ENCODE data around the gene GBGT1. TPM values are rescaled to one million over a fixed set of nuclear protein-coding genes. Genes with fewer than 3 reads are reported as not detected.

Gene GBGT1
- total RNA-seq, 4 donors from 2014 or later: 0.15 to 10.3 (median 5.6) TPM

DNA sequence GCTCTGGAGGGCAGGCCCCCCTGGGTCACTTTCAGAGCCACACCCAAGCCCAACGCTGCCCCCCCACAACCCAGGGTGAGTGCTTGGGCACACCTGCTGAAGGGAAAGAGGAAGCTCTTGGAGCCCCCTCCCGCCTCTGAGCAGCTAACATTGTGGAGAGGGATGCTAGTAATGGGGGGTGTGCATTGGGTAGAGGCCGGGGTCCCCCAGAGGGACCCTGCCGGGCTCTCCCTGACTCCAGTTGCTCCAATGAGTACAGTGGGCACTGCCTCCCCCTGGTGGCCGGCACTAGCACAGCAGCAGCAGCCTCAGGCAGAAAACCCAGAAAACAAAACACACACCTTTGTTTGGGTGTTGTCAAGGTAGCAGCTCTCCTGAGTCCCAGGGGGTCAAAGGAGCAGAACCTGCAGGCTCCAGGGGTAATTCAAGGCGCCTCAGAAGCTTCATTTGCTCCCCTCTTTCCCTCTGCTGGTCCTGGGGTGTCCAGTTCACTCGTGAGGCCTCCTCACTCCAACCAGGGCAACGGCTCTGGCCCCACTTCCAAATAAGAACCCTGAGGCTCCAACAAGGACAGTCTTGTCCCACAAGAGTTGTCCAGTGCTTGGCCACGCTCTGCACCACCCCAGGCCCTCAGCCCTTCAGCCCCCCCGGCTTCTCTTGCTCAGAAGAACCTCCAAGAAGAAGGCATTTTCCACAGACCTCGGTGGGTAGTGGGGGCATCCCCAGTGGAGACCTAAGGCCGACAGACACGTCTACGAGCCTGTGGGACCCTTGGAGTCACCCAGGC is 16.1 kb downstream of the GBGT1 start:
- Histone ChIP-seq H3K9me3 (no peaks in the 10 kb centered on the region), H3K4me3 (peak overlapping the region; percentile 67 to 79 (median 72)), H3K27me3 (no peaks in the 10 kb centered on the region), H3K4me1 (peaks cover 31 to 38% of the 10 kb centered on the region in 2 donors), H3K36me3 (no peaks in the 10 kb centered on the region), H3K27ac (peak overlapping the region; percentile 82 to 94 (median 88))
- ATAC-seq (no peak), DNase-seq (peak in 1 of 2 donors; percentile 71)
- TF ChIP-seq POLR2A (IDR thresholded peaks at IDR 0.05): no peak
- TF ChIP-seq, protein P1, sequence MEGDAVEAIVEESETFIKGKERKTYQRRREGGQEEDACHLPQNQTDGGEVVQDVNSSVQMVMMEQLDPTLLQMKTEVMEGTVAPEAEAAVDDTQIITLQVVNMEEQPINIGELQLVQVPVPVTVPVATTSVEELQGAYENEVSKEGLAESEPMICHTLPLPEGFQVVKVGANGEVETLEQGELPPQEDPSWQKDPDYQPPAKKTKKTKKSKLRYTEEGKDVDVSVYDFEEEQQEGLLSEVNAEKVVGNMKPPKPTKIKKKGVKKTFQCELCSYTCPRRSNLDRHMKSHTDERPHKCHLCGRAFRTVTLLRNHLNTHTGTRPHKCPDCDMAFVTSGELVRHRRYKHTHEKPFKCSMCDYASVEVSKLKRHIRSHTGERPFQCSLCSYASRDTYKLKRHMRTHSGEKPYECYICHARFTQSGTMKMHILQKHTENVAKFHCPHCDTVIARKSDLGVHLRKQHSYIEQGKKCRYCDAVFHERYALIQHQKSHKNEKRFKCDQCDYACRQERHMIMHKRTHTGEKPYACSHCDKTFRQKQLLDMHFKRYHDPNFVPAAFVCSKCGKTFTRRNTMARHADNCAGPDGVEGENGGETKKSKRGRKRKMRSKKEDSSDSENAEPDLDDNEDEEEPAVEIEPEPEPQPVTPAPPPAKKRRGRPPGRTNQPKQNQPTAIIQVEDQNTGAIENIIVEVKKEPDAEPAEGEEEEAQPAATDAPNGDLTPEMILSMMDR (IDR thresholded peaks at IDR 0.05 in 4 of 5, conservative IDR thresholded peaks at IDR 0.05 in 1 of 5): peak; percentile 95 to 99 (median 98)
- intact Hi-C loops (cut with DNase I; ENCODE audit: low total_unique reads): loop anchor here (1.0 to 2.0 kb wide), 3 partner anchors 44 to 125 kb away; partner anchors contain the start of gene GTF3C5
- in situ Hi-C loops (cut with MboI; ENCODE audit: low sequenced_read_pairs in 4 of 4): loop anchor here in 2 of 4 donors (5.0 to 10.0 kb wide), 2 partner anchors 40 to 123 kb away; no protein-coding TSS in a partner anchor

DNA sequence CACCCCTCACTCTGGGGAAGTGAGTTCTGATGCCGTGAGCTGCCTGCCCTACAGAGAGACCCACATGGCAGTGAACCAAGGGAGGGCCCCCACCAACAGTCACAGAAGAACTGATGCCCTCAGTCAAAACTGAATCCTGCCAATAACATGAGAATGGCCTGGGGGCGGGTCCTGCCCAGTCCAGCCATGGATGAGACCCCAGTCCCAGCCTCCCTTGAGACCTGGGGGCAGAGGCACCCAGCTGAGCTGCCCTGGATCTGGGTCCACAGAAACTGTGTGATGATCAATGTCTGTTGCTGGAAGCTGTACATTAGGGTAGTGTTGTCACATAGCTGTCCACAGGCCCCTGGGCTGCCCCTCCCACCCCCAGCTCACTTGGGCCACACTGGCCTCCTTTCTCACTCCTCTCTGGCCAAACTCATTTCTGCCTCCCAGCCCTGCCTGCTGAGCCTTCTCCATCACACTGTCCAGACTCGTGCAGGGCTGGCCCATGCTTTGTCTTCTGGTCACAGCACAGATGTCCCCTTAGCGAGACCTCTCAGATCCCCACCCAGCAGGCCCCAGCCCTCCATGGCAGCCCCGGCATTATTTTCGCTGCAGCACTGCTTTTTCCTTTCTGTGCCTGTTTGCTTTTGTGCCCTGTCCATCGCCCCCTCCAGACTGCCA is 16.8 kb downstream of the GBGT1 start:
- H3K4me1 ChIP-seq: peaks cover 38 to 40% of the 10 kb centered on the region in 2 donors

DNA sequence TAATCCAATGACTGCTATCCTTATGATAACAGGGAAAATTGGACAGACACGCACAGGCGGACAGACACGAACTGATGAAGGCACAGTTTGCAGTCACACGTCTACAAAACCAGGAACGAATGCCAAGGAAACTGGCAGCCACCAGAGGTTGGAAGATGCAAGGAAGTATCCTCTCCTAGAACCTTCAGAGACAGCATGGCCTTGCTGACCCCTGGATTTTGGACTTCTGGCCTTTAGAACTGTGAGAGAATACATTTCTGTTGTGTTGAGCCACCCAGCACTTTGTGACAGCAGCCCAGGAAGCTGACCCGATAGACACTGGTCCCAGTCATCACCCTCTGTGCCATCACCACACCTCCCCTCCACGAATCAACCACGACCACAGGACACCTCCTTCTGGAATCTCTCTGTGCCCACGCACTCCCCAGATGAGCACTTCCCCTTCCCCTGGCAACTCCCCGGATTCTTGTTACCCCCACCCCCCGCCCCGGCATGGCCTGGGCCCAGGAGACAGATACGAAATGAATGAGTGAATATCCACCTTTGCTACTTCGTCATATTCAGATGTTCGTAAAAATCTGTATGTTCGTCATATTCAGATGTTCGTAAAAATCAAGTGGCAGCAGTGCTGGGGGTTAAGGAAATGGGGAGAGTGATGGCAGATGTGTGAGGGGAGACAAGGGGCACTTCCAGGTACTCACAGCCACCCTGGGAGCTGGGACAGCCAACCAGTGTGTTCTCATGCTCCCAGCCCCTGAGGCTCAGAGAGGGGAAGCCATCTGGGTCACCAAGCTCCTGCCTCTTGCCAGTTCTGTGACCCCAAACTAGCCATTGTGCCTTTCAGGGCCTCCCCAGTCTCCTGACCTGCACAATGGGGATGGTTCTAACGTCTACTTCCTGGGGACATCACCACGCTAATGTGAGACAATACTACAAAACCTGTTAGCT is 18.5 kb downstream of the GBGT1 start:
- peak overlapping the region in 2 of 4 donors; percentile 52 to 53 for H3K4me3 ChIP-seq
- in situ Hi-C loops (cut with MboI; ENCODE audit: low sequenced_read_pairs in 4 of 4) (loop anchor here in 3 of 4 donors (5.0 to 10.0 kb wide), 2 partner anchors 38 to 120 kb away; no protein-coding TSS in a partner anchor), intact Hi-C loops (cut with DNase I; ENCODE audit: low total_unique reads) (loop anchor here (1.0 kb wide), 1 partner anchor 31 kb away; no protein-coding TSS in a partner anchor)
- no peaks in the 10 kb centered on the region for H3K27me3 ChIP-seq
- DNase-seq (no peak), ATAC-seq (no peak)
- no peak for TF ChIP-seq POLR2A (IDR thresholded peaks at IDR 0.05)
- TF ChIP-seq, protein P1 (IDR thresholded peaks at IDR 0.05 in 4 of 5, conservative IDR thresholded peaks at IDR 0.05 in 1 of 5): no peak
- peaks cover 41 to 44% of the 10 kb centered on the region in 2 donors for H3K4me1 ChIP-seq
- no peaks in the 10 kb centered on the region for H3K9me3 ChIP-seq
- no peaks in the 10 kb centered on the region for H3K36me3 ChIP-seq
- H3K27ac ChIP-seq: peak overlapping the region; percentile 79 to 100 (median 90)

More for the DNA sequence above, 16.8 kb downstream of the GBGT1 start:
- no peaks in the 10 kb centered on the region for H3K36me3 ChIP-seq
- H3K27ac ChIP-seq: peak overlapping the region in 1 of 4 donors; percentile 86
- H3K9me3 ChIP-seq: no peaks in the 10 kb centered on the region
- TF ChIP-seq POLR2A (IDR thresholded peaks at IDR 0.05): no peak
- TF ChIP-seq, protein P1 (IDR thresholded peaks at IDR 0.05 in 4 of 5, conservative IDR thresholded peaks at IDR 0.05 in 1 of 5): no peak
- in situ Hi-C loops (cut with MboI; ENCODE audit: low sequenced_read_pairs in 4 of 4) (loop anchor here in 2 of 4 donors (5.0 to 10.0 kb wide), 2 partner anchors 40 to 122 kb away; no protein-coding TSS in a partner anchor), intact Hi-C loops (cut with DNase I; ENCODE audit: low total_unique reads) (loop anchor here (1.0 kb wide), 1 partner anchor 44 kb away; no protein-coding TSS in a partner anchor)
- H3K4me3 ChIP-seq: no peak overlapping the region
- DNase-seq (no peak), ATAC-seq (no peak)
- no peaks in the 10 kb centered on the region for H3K27me3 ChIP-seq

All from gastrocnemius medialis (tissue), 4 donors.